GM21360 (cell line): ENCODE measurements around the gene F2.
"Not testable (repeated sequence)": the region's sequence is repeated elsewhere in the genome, so short reads cannot be mapped to it uniquely, and the experiment has no call there.

Experiments
- ATAC-seq: cut with Tn5 transposase; IDR thresholded peaks from one replicate; pipeline ENCODE4 v1.9.1; 2021; ENCODE audit warnings: mild to moderate bottlenecking, moderate library complexity; ENCODE audit not compliant: unreplicated experiment

F2 gene

DNA sequence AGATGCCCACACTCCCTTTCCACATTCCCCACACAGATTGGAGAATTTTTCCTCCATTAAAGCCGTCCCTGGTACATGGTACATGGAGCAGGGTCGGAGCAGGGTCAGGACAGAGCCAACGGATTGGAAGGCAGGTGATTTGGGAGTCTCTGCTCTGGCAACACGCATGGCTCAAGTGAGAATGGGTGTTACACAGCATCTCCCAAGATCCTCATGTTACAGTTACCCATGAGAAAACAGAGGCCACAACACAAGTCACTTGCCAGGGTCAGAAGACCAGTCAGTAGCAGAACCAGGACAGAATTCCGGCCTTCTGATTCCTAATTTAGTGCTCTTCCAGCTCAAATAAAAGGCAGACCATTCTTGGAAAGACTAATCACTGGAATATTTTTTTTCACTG lies 7.7 kb upstream of the F2 start:
- no peak for ATAC-seq

DNA sequence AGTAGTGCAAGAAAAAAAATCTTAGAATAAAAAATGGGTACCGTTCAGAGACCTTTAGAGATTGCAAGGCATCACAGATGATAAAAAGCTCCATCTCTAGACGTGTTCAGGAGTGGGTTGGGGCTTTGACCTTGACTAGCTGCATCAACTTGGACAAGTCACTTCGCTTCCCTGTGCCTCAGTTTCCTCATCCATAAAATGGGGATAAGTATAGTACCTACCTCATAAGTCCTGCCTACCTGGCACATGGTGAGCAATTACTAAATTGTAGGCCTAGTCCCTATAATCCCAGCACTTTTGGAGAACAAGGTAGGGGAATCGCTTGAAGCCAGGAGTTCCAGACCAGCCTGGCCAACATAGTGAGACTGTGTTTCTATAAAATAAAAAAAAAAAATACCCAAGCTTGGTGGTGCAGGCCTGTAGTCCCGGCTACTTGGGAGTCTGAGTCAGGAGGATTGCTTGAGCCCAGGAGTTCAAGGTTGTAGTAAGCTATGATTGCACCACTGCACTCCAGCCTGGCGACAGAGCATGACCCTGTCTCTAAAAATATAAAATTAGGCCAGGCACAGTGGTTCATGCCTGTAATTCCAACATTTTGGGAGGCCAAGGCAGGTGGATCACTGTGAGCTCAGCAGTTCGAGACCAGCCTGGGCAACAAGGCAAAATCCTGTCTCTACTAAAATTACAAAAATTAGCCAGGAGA lies 6.0 kb upstream of the F2 start:
- ATAC-seq = no peak

DNA sequence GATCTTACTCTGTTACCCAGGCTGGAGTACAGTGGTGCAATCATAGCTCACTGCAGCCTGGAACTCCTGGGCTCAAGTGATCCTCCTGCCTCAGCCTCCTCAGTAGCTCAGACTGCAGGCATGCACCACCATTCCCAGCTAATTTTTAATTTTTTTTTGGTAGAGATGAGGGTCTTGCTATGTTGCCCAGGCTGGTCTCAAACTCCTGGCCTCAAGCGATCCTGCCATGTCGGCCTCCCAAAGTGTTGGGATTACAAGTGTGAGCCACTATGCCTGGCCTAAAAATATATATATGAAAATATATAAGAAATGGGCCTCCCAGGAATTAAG lies 1.2 kb upstream of the F2 start:
- ATAC-seq = not testable (repeated sequence)

DNA sequence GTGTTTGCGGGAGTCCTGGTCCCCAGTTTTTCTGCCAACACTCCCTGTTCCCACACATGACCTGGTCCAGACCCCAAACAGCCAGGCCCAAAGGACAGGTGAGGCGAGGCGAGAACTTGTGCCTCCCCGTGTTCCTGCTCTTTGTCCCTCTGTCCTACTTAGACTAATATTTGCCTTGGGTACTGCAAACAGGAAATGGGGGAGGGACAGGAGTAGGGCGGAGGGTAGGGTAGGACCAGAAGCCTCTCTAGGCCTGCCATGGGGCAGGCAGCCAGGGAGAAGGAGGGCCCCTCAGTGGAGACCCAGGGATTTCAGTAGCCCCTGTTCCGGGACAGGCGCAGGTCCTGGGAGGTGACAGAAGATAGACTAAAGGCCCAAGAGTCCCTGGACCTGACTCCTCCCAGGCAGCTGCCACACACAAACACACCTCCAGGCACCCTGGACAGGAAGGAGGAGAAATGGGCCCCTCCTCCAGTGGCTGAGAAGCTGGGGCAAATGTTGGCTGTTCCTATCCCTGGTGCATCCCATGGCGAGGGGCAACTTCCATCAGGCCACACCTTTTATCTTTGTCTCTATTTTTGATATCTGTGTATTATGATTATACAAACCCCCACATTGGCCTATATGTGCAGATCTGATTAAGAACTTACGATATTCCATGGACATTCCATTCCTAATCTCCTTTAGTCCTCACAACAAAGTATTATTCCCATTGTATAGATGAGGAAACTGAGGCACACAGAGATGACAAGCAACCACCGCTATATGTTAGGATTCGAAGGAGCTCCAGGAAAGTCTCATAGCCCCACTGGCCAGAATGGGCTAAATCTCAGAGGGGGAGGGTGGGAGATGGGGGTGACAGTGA lies 626 bp upstream of the F2 start:
- no peak for ATAC-seq

DNA sequence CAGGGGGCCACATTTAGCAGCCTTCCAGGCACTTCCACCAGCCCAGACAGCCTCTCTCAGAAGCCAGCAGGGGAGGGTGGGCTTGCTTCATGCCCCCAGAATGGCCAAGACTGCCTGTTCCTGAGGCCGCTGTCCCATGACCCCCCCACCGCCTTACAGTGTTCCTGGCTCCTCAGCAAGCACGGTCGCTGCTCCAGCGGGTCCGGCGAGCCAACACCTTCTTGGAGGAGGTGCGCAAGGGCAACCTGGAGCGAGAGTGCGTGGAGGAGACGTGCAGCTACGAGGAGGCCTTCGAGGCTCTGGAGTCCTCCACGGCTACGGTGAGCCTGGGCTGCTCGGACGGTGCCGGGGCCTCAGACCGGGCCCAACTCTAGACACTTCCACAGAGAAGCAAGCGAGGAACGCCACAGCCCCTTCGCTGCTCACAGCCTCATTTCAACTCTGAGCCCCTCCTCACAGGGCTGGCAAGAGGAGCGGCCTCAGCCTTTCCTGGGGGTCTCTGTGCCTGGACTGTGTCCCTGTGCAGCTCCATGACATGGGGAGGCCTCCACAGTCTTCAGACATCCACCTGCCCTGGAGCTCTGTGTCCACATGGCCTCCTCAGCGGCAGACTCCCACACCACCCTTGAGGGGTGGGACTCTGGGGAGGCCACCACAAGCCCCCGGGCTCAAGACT lies 668 bp downstream of the F2 start:
- no peak for ATAC-seq

DNA sequence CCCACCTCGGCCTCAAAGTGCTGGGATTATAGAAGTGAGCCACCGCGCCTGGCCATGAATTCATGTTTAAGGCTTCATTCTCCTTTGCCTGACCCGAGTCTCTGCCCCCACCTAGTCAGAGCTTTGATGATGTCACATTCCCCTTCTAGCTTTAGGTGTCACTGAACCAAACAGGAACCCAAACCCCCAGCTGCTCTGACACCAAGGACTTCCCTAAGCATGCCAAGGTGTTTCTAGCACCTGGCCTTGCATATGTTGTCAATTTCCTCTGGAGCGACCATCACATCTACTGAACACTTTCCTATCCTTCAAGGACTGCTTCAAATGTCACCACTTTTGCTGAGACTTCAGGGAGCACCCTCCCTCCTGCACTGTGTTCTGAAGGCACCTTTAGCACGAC lies 2.3 kb downstream of the F2 start:
- ATAC-seq = no peak

DNA sequence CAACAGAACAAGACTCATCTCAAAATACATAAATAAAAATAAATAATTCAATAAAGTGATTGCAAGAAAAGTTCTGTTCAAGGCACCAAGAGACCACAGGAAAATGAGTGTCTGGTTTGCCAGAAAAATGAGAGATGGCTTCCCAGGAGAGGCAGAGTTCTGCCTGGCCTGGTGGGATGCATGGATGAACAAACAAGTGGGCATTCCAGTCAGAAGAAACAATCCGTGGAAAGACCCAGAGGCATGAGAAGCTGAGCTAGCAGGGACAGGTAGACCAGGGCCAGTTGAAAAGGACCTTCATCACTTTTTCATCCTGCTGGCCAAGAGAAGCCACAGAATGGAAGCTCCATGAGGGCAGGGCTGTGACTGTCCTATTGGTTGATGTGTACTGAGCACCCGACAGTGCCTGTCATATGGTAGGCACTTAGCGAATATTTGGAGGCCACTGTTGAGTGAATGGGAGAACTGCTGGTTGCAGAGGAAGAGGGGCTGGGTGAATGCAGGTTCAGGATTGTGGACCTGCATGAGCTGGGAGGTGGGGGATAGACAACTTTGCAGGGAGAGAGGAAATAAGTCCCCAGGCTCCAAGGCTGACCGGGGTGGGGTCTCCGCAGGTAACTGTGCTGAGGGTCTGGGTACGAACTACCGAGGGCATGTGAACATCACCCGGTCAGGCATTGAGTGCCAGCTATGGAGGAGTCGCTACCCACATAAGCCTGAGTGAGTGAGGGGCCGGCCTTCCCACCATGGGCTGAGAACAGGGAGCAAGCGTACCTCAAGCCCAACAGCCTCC lies 3.7 kb downstream of the F2 start:
- no peak for ATAC-seq

DNA sequence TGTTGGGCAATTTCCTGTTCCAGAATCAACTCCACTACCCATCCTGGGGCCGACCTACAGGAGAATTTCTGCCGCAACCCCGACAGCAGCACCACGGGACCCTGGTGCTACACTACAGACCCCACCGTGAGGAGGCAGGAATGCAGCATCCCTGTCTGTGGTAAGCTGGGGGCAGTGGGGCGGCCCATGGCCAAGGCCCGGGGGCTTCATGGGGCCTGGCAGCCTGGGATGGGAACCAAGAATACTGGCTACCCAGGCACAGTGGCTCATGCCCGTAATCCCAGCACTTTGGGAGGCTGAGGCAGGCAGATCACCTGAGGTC lies 4.3 kb downstream of the F2 start:
- no peak for ATAC-seq

DNA sequence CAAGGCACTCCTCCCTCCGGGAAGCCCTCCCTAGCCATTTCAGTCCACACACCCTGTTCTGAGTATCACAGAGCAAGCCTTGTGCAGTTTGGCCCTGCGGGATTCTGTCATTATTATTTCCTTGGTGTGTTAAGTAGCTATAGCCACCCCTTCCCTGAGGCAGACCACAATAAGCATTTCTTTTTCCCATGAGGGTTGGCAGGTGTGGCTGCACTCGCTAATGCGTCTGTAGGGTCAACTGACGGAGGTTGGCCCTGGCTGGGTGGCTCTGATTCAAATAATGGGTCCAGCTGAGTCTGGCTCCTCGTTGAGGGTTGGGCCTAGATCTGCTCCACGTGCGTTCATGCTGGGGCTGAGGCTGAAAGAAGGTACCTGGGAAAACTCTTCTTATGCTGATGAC lies 5.1 kb downstream of the F2 start:
- no peak for ATAC-seq

DNA sequence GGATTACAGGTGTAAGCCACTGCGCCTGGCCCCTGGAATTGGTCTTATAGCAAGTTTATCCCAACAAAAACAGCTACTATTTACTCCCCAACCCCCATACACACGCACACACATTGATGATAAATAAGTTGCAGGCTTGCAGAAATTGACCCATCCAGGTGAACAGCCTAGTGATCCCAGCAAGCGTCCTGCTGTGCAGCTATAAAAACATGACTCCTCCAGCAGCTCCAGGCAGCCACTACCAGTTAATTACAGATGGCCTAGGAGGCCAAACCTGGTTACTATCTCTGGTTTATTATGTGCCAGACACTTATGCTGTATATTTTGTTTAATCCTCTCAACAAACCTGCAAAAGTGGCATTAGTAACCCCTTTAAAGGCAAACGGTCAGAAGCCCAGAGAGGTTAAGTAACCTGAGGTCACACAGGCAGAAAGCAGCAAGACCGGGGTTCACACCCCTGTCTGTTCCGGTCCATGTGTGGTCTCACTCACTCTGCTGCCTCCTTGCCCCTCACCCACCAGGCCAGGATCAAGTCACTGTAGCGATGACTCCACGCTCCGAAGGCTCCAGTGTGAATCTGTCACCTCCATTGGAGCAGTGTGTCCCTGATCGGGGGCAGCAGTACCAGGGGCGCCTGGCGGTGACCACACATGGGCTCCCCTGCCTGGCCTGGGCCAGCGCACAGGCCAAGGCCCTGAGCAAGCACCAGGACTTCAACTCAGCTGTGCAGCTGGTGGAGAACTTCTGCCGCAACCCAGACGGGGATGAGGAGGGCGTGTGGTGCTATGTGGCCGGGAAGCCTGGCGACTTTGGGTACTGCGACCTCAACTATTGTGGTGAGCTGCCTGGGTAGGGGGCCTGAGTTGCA lies 6.6 kb downstream of the F2 start:
- no peak for ATAC-seq

DNA sequence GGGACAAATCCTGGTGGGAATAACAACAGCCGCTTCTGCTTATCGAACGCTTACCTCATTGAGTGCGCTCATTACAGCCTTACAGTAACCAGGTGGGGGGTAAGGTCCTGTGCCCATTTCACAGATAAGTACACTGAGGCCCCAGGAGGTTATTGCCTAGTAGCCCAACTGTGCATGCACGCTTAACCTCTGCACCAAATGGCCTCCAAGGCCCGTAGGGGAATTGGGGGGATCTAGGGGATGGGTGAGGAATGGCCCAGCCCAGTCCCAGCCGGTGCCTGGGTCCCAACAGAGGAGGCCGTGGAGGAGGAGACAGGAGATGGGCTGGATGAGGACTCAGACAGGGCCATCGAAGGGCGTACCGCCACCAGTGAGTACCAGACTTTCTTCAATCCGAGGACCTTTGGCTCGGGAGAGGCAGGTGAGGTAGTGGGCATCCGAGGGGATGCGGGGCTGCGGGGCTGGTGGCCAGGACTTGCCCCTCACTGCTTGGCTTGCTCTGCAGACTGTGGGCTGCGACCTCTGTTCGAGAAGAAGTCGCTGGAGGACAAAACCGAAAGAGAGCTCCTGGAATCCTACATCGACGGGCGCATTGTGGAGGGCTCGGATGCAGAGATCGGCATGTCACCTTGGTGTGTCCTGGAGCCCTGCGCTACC lies 7.3 kb downstream of the F2 start:
- no peak for ATAC-seq

DNA sequence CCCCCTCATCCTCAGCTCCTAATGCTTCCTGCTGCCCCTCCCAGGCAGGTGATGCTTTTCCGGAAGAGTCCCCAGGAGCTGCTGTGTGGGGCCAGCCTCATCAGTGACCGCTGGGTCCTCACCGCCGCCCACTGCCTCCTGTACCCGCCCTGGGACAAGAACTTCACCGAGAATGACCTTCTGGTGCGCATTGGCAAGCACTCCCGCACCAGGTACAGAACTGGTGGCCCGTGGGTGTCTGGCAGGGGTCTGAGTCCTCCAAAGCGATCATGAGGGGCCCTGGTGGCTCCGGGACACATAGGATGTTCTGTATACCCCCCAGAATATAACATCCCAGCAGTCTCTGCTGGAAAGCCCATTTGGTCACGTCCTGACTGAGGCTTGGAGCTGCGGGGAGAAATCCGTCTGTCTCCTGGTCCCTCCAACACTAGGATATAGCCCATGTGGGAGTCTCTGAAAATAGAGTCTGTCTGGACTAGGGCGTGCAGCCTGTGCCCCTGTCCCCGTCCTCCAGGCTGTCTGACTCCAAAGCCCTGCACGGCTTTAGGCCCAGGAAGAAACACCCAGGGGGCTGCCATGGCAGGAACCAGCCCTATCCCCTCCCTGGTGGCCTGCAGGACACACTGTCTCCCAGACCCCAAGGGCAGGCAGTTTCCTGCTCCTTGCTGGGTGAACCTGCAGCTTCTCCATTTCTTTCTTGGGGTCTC lies 9.1 kb downstream of the F2 start:
- ATAC-seq = no peak

DNA sequence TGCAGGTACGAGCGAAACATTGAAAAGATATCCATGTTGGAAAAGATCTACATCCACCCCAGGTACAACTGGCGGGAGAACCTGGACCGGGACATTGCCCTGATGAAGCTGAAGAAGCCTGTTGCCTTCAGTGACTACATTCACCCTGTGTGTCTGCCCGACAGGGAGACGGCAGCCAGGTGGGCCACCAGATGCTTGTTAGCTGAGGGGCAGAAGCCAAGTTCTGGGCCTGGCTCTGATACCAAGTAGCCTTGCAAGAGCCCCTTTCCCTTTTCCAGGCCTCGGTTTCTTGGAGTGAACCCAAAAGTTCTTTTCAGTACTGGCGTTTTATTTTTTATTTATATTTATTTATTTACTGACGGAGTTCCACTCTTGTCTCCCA lies 9.6 kb downstream of the F2 start:
- ATAC-seq = no peak

DNA sequence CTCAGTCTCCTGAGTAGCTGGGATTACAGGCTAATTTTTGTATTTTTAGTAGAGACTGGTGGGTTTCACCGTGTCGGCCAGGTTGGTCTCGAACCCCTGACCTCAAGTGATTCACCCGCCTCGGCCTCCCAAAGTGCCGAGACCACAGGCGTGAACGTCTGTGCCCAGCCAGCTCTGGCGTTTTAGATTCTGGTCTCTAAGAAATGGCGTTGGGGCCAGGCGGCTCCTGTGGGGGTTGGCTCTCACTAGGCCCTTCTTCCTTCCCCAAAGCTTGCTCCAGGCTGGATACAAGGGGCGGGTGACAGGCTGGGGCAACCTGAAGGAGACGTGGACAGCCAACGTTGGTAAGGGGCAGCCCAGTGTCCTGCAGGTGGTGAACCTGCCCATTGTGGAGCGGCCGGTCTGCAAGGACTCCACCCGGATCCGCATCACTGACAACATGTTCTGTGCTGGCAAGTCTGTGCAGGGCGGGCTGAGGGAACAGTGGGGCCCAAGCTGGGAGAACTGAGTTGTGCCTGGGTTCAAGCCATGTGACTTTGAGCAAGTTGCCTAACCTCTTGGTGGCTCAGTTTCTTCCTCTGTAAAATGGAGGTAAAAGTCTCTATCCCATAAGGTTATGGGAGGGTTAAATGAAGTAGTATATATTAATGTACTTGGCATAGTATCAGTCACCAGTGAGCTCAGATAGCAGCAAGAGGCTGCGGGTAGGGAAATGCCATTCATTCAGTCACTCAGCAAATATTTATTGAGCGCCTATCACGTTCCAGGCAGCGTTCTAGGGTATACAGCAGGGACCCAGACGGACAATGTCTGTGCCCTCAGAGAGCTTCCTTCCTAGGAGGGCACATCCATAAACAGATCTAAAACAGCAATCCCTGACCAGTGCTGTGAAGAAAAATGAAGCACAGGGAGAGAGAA lies 10.4 kb downstream of the F2 start:
- ATAC-seq = no peak

DNA sequence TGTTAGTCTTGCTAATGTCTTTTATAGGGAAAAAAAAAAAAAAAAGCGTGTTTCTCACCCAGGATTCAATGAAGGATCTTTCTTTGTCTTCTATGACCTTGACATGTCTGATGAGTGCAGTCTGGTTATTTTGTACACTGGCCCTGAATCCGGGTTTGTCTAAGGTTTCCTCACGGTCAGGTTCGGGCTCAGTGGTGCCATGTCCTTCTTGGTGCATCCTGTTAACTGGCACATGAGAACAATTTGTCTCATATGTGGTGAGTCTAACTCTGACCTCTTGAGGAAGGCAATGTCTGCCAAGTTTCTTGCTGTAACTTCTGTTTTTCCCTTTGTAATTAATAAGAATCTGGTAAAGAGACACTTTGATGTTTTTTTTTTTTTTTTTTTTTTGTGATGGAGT lies 12.5 kb downstream of the F2 start:
- ATAC-seq = no peak

DNA sequence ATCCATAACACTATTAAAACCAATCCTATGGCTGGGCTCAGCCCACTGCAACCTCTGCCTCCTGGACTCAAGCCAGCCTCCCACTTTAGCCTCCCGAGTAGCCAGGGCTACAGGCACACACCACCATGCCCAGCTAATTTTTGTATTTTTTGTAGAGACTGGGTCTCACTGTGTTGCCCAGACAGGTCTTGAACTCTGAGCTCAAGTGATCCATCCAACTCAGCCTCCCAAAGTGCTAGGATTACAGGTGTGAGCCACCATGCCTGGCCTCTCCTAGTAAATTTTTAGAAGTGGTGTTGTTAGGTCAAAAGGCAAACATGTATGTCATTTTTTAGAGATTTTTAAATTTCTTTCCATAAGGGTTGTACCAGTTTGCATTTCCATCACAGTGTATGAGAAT lies 14.2 kb downstream of the F2 start:
- no peak for ATAC-seq

DNA sequence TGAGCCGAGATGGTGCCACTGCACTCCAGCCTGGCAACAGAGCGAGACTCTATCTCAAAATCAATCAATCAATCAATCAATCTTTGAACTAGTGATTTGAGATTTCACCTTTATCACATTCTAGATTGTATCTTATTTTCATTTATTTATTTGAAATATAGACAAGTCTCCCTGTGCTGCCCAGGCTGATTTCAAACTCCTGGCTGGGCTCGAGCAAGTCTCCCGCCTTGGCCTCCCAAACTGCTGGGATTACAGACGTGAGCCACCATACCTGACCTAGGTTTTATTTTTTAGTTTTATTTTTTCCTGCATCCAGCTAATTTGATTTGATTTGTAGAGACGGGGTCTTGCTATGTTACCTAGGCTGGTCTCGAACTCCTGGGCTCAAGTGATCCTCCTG lies 17.1 kb downstream of the F2 start:
- no peak for ATAC-seq

DNA sequence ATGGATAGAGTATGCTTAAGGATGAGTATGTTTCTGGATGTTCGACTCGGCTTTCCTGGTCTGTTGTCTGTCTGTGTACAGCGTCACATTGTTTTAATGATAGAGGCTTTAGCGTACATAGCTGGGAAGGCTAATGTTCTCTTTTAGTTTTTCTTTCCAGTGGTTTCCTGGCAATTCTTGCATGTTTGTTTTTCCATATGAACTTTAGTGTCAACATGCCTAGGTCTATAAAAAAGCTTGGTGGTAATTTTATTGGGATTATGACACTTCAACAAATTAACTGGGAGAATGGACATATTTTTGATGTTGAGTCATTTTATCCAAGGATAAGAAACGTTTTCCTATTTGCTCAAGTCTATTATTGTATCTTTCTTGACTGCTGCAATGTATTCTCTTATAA lies 17.6 kb downstream of the F2 start:
- ATAC-seq = no peak
